ENCODE data around the gene CHRNB1. TPM values are rescaled to one million over a fixed set of nuclear protein-coding genes. Genes with fewer than 3 reads are reported as not detected.

Gene CHRNB1
- total RNA-seq, 3 donors from 2014 or later (not counting 1 experiment from before 2014, with no cell fraction given) = 9.8 to 10.4 (median 10.2) TPM

DNA sequence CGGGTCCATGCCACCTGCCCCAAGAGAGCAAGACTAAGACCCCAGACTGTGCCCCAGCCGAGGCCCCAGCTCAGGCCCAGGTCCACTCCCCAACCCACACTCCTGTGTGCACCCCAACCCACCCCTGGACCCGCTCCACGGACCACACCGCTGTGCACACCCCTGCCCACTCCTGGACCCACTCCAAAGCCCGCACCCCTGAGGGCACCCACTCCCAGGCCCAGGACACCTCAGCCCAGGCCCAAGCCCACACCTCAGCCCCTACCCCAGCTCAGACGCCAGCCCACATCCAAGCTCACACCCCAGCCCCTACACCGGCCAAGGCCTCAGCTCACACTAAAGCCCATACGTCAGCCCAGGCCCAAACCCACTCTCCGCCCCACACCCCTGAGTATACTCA, 15.1 kb upstream of the CHRNB1 start:
- H3K4me3 ChIP-seq (ENCODE audit: low read length) = no peak overlapping the region
- H3K27me3 ChIP-seq (ENCODE audit: control insufficient read depth, insufficient read depth, low read length) = no peaks in the 10 kb centered on the region
- Mint-ChIP-seq H3K27ac (no peak overlapping the region), H3K36me3 (no peaks in the 10 kb centered on the region), H3K4me1 (no peaks in the 10 kb centered on the region), H3K9me3 (no peaks in the 10 kb centered on the region), H3K4me3 (no peak overlapping the region), H3K27me3 (ENCODE audit: low read depth in 2 of 2) (no peaks in the 10 kb centered on the region)
- TF ChIP-seq, protein P1, sequence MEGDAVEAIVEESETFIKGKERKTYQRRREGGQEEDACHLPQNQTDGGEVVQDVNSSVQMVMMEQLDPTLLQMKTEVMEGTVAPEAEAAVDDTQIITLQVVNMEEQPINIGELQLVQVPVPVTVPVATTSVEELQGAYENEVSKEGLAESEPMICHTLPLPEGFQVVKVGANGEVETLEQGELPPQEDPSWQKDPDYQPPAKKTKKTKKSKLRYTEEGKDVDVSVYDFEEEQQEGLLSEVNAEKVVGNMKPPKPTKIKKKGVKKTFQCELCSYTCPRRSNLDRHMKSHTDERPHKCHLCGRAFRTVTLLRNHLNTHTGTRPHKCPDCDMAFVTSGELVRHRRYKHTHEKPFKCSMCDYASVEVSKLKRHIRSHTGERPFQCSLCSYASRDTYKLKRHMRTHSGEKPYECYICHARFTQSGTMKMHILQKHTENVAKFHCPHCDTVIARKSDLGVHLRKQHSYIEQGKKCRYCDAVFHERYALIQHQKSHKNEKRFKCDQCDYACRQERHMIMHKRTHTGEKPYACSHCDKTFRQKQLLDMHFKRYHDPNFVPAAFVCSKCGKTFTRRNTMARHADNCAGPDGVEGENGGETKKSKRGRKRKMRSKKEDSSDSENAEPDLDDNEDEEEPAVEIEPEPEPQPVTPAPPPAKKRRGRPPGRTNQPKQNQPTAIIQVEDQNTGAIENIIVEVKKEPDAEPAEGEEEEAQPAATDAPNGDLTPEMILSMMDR (IDR thresholded peaks at IDR 0.05) = no peak
- ATAC-seq (no peak), DNase-seq (no peak)
- H3K9me3 ChIP-seq (ENCODE audit: control insufficient read depth, insufficient read depth, low read length) = no peaks in the 10 kb centered on the region
- H3K27ac ChIP-seq (ENCODE audit: low read length) = no peak overlapping the region
- intact Hi-C loops (cut with micrococcal nuclease) = no loop called here
- 93% methylated on average over 10 of the region's 10 CpGs for WGBS (ENCODE audit: insufficient coverage)
- no peaks in the 10 kb centered on the region for H3K36me3 ChIP-seq (ENCODE audit: control insufficient read depth, insufficient read depth, low read length)
- H3K4me1 ChIP-seq (ENCODE audit: control insufficient read depth, insufficient read depth, low read length) = peaks cover 2% of the 10 kb centered on the region

DNA sequence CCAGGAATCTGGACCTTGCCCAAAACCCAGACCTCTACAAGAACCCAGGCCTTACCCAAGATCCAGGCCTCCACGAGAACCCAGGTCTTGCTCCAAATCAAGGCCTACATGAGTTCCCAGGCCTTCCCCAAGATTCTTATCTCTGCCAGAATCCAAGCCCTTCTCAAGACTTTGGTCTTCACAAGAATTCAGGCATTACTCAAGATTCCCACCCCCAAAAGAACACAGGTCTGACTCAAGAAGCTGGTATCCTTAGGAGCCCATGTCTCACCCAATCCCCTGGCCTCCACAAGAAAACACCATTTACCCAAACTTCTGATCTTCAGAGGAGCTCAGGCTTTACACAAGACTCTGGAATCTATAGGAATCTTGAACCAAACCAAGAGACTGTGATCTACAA, 13.6 kb upstream of the CHRNB1 start:
- no peak for ATAC-seq
- no peaks in the 10 kb centered on the region for H3K9me3 ChIP-seq (ENCODE audit: control insufficient read depth, insufficient read depth, low read length)
- no peaks in the 10 kb centered on the region for H3K27me3 ChIP-seq (ENCODE audit: control insufficient read depth, insufficient read depth, low read length)
- no peaks in the 10 kb centered on the region for H3K36me3 ChIP-seq (ENCODE audit: control insufficient read depth, insufficient read depth, low read length)
- intact Hi-C loops (cut with micrococcal nuclease) = no loop called here
- H3K27me3 Mint-ChIP-seq (ENCODE audit: low read depth in 2 of 2) = no peaks in the 10 kb centered on the region
- WGBS (ENCODE audit: insufficient coverage) = 83% methylated on average over 1 of the region's 1 CpG
- H3K36me3 Mint-ChIP-seq = no peaks in the 10 kb centered on the region
- no peak overlapping the region for H3K27ac Mint-ChIP-seq
- H3K4me1 Mint-ChIP-seq = peaks cover 7 to 12% of the 10 kb centered on the region in 2 donors
- H3K4me1 ChIP-seq (ENCODE audit: control insufficient read depth, insufficient read depth, low read length) = peaks cover 13% of the 10 kb centered on the region
- no peaks in the 10 kb centered on the region for H3K9me3 Mint-ChIP-seq
- DNase-seq = no peak
- H3K4me3 Mint-ChIP-seq = no peak overlapping the region
- H3K4me3 ChIP-seq (ENCODE audit: low read length) = no peak overlapping the region
- H3K27ac ChIP-seq (ENCODE audit: low read length) = no peak overlapping the region
- TF ChIP-seq, protein P1 (IDR thresholded peaks at IDR 0.05) = no peak

DNA sequence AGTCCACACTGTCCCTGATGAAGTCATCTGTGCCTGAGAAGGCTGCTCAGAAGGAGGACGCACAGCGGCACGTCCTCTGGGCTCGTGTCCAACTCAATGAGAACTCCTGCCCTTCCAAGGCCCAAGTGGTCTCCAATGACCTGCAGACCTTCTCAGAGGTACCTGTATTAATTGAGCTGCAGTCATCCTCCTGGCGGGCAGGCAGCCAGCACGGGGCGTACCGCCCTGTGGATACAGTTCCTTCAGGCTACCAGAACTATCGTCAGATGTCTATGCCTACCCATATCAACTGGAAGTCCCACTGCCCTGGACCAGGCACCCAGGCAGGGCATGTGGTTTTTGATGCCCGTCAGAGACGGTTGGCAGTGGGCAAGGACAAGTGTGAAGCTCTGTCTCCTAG, 12.6 kb upstream of the CHRNB1 start:
- Histone ChIP-seq H3K36me3 (ENCODE audit: control insufficient read depth, insufficient read depth, low read length) (no peaks in the 10 kb centered on the region), H3K4me3 (ENCODE audit: low read length) (no peak overlapping the region), H3K27me3 (ENCODE audit: control insufficient read depth, insufficient read depth, low read length) (no peaks in the 10 kb centered on the region), H3K27ac (ENCODE audit: low read length) (no peak overlapping the region), H3K9me3 (ENCODE audit: control insufficient read depth, insufficient read depth, low read length) (no peaks in the 10 kb centered on the region), H3K4me1 (ENCODE audit: control insufficient read depth, insufficient read depth, low read length) (peaks cover 23% of the 10 kb centered on the region)
- WGBS (ENCODE audit: insufficient coverage) = 96% methylated on average over 11 of the region's 11 CpGs
- H3K36me3 Mint-ChIP-seq = no peaks in the 10 kb centered on the region
- no peak overlapping the region for H3K27ac Mint-ChIP-seq
- no peak for ATAC-seq
- no peaks in the 10 kb centered on the region for H3K9me3 Mint-ChIP-seq
- no peaks in the 10 kb centered on the region for H3K27me3 Mint-ChIP-seq (ENCODE audit: low read depth in 2 of 2)
- DNase-seq = no peak
- intact Hi-C loops (cut with micrococcal nuclease) = no loop called here
- TF ChIP-seq, protein P1 (IDR thresholded peaks at IDR 0.05) = no peak
- peaks cover 12 to 20% of the 10 kb centered on the region in 2 donors for H3K4me1 Mint-ChIP-seq
- H3K4me3 Mint-ChIP-seq = no peak overlapping the region

Data from natural killer cell (primary cell).